Astrocyte of the spinal cord (primary cell): ENCODE measurements around the gene RIPK3.
A peak's percentile ranks its signal among the peaks of the same experiment; 100 is the strongest.
"Not testable (repeated sequence)": the region's sequence is repeated elsewhere in the genome, so short reads cannot be mapped to it uniquely, and the experiment has no call there.

Experiments used
- DNase-seq: peaks from one replicate; pipeline ENCODE4 v3.0.0; 2011; ENCODE audit warnings: low read depth, low spot score
- H3K4me3 ChIP-seq: 2 replicates; pipeline ENCODE4 v1.5.1; 2011; ENCODE audit warnings: low read depth, mild to moderate bottlenecking, low read length, moderate library complexity
- in situ Hi-C: cut with HindIII; loops from 2 replicates; pipeline ENCODE4 v1.10.0; 2017; ENCODE audit warnings: low sequenced_read_pairs
- TF ChIP-seq, protein P1 (sequence below): IDR thresholded peaks from 2 replicates; pipeline ENCODE4 v1.5.1; 2012; ENCODE audit warnings: low read depth, mild to moderate bottlenecking, low read length, inconsistent platforms

The RIPK3 gene

DNA sequence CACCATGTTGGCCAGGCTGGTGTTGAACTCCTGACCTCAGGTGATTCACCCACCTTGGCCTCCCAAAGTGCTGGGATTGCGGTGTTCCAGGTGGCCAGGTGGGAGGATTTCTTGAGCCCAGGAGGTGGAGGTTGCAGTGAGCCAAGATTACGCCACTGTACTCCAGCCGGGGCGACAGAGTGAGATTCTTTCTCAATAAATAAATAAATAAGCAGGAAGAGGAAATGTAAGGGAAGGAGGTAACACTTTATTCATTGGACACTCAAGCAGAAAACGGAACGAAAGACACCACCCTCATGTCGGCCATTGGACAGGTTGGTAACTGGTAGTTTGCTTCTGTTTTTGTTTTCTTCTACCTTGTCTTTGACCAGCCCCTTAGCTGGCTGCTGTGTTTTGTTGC, 15.2 kb upstream of the RIPK3 start:
- in situ Hi-C loops, result no loop called here
- TF ChIP-seq, protein P1, sequence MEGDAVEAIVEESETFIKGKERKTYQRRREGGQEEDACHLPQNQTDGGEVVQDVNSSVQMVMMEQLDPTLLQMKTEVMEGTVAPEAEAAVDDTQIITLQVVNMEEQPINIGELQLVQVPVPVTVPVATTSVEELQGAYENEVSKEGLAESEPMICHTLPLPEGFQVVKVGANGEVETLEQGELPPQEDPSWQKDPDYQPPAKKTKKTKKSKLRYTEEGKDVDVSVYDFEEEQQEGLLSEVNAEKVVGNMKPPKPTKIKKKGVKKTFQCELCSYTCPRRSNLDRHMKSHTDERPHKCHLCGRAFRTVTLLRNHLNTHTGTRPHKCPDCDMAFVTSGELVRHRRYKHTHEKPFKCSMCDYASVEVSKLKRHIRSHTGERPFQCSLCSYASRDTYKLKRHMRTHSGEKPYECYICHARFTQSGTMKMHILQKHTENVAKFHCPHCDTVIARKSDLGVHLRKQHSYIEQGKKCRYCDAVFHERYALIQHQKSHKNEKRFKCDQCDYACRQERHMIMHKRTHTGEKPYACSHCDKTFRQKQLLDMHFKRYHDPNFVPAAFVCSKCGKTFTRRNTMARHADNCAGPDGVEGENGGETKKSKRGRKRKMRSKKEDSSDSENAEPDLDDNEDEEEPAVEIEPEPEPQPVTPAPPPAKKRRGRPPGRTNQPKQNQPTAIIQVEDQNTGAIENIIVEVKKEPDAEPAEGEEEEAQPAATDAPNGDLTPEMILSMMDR, result no peak
- no peak for DNase-seq
- no peak overlapping the region for H3K4me3 ChIP-seq

DNA sequence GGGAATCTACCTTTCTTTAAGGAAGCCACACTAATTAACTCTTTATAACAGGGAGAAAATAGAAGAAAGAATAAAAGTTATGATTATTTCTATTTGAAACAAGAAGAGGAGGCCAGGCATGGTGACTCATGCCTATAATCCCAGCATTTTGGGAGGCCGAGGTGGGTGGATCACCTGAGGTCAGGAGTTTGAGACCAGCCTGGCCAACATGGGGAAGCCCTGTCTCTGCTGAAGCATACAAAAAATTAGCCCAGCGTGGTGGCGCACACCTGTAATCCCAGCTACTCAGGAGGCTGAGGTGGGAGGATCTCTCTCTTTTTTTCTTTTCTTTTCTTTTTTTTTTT, 14.7 kb upstream of the RIPK3 start:
- H3K4me3 ChIP-seq, DNase-seq, in situ Hi-C loops: not testable (repeated sequence)

DNA sequence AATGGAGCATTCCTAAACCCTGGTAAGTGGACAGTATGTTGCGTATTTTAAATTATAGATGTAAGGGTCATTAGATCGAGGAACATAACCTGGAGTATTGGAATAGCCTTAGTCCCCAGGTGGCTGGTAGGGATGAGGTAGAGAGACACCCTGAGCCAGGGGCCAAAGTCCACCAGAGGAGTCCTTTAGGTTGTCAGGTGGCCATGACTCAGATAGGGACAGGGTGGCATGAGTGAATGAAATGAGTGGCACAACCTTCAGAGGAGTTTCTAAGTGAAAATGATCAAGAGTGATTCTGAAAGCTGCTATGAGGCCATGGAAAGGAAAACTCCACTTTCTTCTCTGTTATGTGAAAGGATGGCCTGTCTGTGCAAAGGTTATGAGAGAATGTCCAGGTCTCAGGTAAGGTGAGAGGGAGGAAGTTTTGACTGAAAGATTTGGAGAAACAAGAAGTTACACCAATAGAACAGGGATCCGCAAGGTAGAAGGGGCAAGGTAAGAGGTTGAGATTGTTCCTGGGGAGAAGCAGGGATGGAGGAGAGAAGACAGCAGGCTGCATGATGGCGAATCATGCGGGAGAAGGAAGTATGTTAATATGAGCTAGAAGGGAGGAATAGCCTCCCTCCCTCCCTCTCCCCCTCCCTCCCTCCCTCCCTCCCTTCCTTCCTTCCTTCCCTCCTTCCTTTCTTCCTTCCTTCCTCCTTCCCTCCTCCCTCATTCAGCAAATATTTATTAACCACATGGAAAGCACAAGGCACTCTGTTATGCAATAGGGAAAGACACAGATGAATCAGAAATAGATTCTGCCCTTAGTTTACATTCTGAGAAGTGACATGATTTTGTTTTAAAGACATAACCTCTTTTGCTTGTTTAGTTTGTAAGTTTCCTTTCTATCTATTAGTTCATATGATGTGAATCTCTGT, 14.0 kb upstream of the RIPK3 start:
- no peak for DNase-seq
- TF ChIP-seq, protein P1, result no peak
- no peak overlapping the region for H3K4me3 ChIP-seq
- in situ Hi-C loops, result no loop called here

DNA sequence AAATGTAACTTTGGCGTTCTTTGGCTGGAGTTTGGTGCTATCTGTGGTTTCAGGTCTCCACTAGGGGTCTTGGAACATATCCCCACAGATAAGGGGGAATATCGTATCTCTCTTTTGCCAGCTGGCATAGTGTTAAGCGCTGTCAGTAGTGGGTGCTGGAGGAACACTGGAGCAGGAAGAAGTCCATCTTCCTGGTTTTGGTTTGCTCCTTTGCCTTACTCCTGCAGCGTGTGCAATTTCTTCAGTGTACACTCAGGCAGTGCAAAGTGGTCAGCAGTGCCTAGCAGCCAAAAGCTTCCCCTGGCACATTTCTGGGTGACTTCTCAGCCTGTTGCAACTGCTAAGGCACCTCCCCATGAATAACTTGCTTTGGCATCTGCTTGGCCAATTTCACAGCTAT, 11.7 kb upstream of the RIPK3 start:
- in situ Hi-C loops, result no loop called here
- TF ChIP-seq, protein P1, result peak; percentile 11
- DNase-seq, result no peak
- no peak overlapping the region for H3K4me3 ChIP-seq

DNA sequence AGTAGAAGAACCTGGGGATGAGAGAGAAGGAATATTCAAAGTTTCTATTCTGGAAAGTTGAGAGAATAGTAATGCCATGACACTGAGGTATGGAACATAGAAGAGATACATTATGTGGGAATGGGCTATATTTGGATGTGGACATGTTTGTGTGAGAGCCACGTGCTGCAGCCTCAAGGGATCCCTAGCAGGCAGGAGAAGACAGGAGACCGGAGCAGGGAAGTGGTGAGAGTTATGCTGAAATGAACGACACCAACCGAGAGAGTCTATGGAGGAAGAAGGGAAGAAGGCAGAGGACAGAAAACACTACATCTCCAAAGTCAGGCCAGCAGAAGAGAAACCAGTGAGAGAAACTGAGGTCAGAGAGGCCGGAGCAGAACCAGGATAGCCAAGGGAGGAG, 10.0 kb upstream of the RIPK3 start:
- in situ Hi-C loops, result no loop called here
- no peak overlapping the region for H3K4me3 ChIP-seq
- TF ChIP-seq, protein P1, result no peak
- DNase-seq, result no peak

DNA sequence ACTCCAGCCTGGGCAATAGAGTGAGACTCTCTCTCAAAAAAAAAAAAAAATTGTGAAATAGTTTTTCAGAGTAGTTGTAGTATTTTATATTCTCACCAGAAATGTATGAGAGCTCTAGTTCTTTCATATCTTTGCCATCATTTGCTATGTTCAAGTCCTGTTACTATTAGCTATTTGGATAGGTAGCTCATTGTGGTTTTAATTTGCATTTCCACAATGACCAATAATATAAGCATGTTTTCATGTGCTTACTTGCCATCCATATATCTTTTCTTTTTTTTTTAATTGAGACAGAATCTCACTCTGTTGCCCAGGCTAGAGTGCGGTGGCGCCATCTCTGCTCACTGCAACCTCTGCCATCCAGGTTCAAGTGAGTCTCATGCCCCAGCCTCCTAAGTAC, 8.4 kb upstream of the RIPK3 start:
- TF ChIP-seq, protein P1, result no peak
- no peak overlapping the region for H3K4me3 ChIP-seq
- in situ Hi-C loops, result no loop called here
- no peak for DNase-seq

DNA sequence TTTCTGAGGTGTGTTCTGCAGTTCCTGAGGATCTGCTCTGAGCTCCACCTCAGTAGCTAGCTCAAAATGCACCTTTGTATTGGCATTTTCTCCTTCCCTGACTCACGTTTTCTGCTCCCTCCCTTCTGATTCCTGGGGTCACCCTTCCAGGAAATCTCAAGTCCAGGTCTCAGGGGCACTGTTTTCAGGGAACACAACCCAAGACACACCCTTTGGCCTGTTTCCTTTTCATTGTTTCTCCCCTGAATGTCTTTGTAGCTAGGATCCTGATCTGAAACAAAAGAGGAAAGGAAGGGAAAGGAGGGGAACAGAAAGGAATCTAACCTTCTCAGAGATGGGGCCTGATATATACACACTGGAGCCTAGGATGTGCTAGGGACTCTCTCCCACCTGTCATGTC, 7.3 kb upstream of the RIPK3 start:
- TF ChIP-seq, protein P1, result no peak
- H3K4me3 ChIP-seq, result no peak overlapping the region
- in situ Hi-C loops, result no loop called here
- DNase-seq, result no peak
